Renal cortex interstitium (tissue), 15 donors: ENCODE results near the gene PCDHGA8. TPM values are rescaled to one million over a fixed set of nuclear protein-coding genes. Genes with fewer than 3 reads are reported as not detected.
"Not testable (repeated sequence)": the region's sequence is repeated elsewhere in the genome, so short reads cannot be mapped to it uniquely, and the experiment has no call there.

ENCODE experiments used
- DNase-seq, 11 donors: peaks; one replicate each; pipeline ENCODE4 v3.0.0-alpha.2; 2013; ENCODE audit warnings: low read depth in 9 of 11, low spot score in 4 of 11; ENCODE audit errors: extremely low read depth in 1 of 11
- long read RNA-seq, 16 experiments: transcript quantifications; one replicate each; lab custom pipeline, GENCODE V29; 2026
- polyA plus RNA-seq, 3 donors: library from polyadenylated mRNA; unstranded; fragments of 120-200 nt; gene quantifications; one replicate each; pipeline ENCODE4 v1.2.1, GENCODE V29; 2013; ENCODE audit not compliant: insufficient read length in 3 of 3

PCDHGA8 gene
- 1 to 10 TPM in 1 of 3 donors, under 1 TPM in 2; 0.58 to 1.0 (median 0.61) TPM for polyA plus RNA-seq
- long read RNA-seq, donor 1, full-length matches to known transcripts = 4 of 4 reads
- long read RNA-seq, donor 1, partial matches to known transcripts = 0 of 4 reads
- long read RNA-seq, donor 1, other reads (novel, unspliced or antisense) = 0 of 4 reads
- long read RNA-seq, donor 2, full-length matches to known transcripts = 3 of 3 reads
- long read RNA-seq, donor 2, partial matches to known transcripts = 0 of 3 reads
- long read RNA-seq, donor 2, other reads (novel, unspliced or antisense) = 0 of 3 reads
- long read RNA-seq, donor 3 = 0 reads
- long read RNA-seq, donor 4, full-length matches to known transcripts = 3 of 3 reads
- long read RNA-seq, donor 4, partial matches to known transcripts = 0 of 3 reads
- long read RNA-seq, donor 4, other reads (novel, unspliced or antisense) = 0 of 3 reads
- long read RNA-seq, donor 5 = 0 reads
- long read RNA-seq, donor 6, full-length matches to known transcripts = 1 of 1 reads
- long read RNA-seq, donor 6, partial matches to known transcripts = 0 of 1 reads
- long read RNA-seq, donor 6, other reads (novel, unspliced or antisense) = 0 of 1 reads
- long read RNA-seq, donor 7, full-length matches to known transcripts = 2 of 2 reads
- long read RNA-seq, donor 7, partial matches to known transcripts = 0 of 2 reads
- long read RNA-seq, donor 7, other reads (novel, unspliced or antisense) = 0 of 2 reads
- long read RNA-seq, donor 8 = 0 reads
- long read RNA-seq, donor 9, full-length matches to known transcripts = 2 of 2 reads
- long read RNA-seq, donor 9, partial matches to known transcripts = 0 of 2 reads
- long read RNA-seq, donor 9, other reads (novel, unspliced or antisense) = 0 of 2 reads
- long read RNA-seq, donor 10, full-length matches to known transcripts = 6 of 6 reads
- long read RNA-seq, donor 10, partial matches to known transcripts = 0 of 6 reads
- long read RNA-seq, donor 10, other reads (novel, unspliced or antisense) = 0 of 6 reads
- long read RNA-seq, donor 11, full-length matches to known transcripts = 2 of 2 reads
- long read RNA-seq, donor 11, partial matches to known transcripts = 0 of 2 reads
- long read RNA-seq, donor 11, other reads (novel, unspliced or antisense) = 0 of 2 reads
- long read RNA-seq, donor 12, full-length matches to known transcripts = 1 of 1 reads
- long read RNA-seq, donor 12, partial matches to known transcripts = 0 of 1 reads
- long read RNA-seq, donor 12, other reads (novel, unspliced or antisense) = 0 of 1 reads
- long read RNA-seq, donor 13 = 0 reads
- long read RNA-seq, donor 14, full-length matches to known transcripts = 2 of 2 reads
- long read RNA-seq, donor 14, partial matches to known transcripts = 0 of 2 reads
- long read RNA-seq, donor 14, other reads (novel, unspliced or antisense) = 0 of 2 reads
- long read RNA-seq, donor 15 = 0 reads
- long read RNA-seq, donor 16, full-length matches to known transcripts = 3 of 3 reads
- long read RNA-seq, donor 16, partial matches to known transcripts = 0 of 3 reads
- long read RNA-seq, donor 16, other reads (novel, unspliced or antisense) = 0 of 3 reads

- DNase-seq = no peak
Measured at GRCh38 chr5:141392429-141393198, at the start of gene PCDHGA8. TSS of gene PCDHGA8 (plus strand) at chr5:141392633. CDS start at chr5:141392814, 181 bp downstream.

- no peak for DNase-seq
Measured at GRCh38 chr5:141342773-141343172, 49.7 kb upstream of the PCDHGA8 start.

GRCh38 chr5:141343242-141343952 lies 49.0 kb upstream of the PCDHGA8 start, which contains the start of gene PCDHGA3:
TSS of gene PCDHGA3 (plus strand) at chr5:141343829. CDS start at chr5:141344034, 205 bp downstream.
- no peak for DNase-seq

- no peak for DNase-seq
Measured at GRCh38 chr5:141343953-141344463, 48.4 kb upstream of the PCDHGA8 start.

GRCh38 chr5:141345327-141345726 lies 47.1 kb upstream of the PCDHGA8 start:
- DNase-seq = no peak

- DNase-seq = not testable (repeated sequence)
Measured at GRCh38 chr5:141346017-141346416, 46.4 kb upstream of the PCDHGA8 start.

GRCh38 chr5:141349917-141350619 lies 42.4 kb upstream of the PCDHGA8 start, which contains the start of gene PCDHGB1:
TSS of gene PCDHGB1 (plus strand) at chr5:141350099. CDS start at chr5:141350261, 162 bp downstream.
- no peak for DNase-seq

- DNase-seq = no peak
Measured at GRCh38 chr5:141351591-141351990, 40.8 kb upstream of the PCDHGA8 start.

- no peak for DNase-seq
Measured at GRCh38 chr5:141354900-141355469, 37.4 kb upstream of the PCDHGA8 start, which contains the start of gene PCDHGA4. TSS of gene PCDHGA4 (plus strand) at chr5:141355021. CDS start at chr5:141355108, 87 bp downstream.

GRCh38 chr5:141355641-141356040 lies 36.8 kb upstream of the PCDHGA8 start:
- DNase-seq = no peak

GRCh38 chr5:141356133-141356532 lies 36.3 kb upstream of the PCDHGA8 start:
- DNase-seq = no peak

- DNase-seq = no peak
Measured at GRCh38 chr5:141356950-141357349, 35.5 kb upstream of the PCDHGA8 start.

- DNase-seq = no peak
Measured at GRCh38 chr5:141359790-141360426, 32.5 kb upstream of the PCDHGA8 start, which contains the start of gene PCDHGB2. TSS of gene PCDHGB2 (plus strand) at chr5:141359994. CDS start at chr5:141360136, 142 bp downstream.

- DNase-seq = no peak
Measured at GRCh38 chr5:141360685-141361084, 31.7 kb upstream of the PCDHGA8 start.

- DNase-seq = no peak
Measured at GRCh38 chr5:141362719-141363118, 29.7 kb upstream of the PCDHGA8 start.
